Measurements from ENCODE around the gene ELAVL3.
"Not testable (repeated sequence)": the region's sequence is repeated elsewhere in the genome, so short reads cannot be mapped to it uniquely, and the experiment has no call there.

The ELAVL3 gene

DNA sequence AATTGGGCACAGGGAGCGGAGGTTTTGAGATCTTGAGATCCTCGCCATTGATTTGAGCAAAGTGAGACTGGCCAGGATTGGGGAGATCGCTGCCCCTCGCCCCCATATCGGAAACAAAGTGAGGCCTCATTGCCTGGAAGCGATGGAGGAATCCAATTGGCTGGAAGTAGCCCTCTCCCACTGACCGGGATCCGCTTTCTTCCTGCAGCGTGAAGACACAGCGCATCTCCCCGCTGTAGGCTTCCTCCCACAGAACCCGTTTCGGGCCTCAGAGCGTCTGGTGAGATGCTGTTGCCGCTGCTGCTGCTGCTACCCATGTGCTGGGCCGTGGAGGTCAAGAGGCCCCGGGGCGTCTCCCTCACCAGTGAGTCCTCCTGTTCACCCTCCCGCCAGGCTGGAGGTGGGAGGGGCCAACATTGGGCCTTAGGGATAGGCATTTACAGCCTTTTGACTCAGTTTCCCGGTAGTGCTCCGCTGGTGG is 45.0 kb downstream of the ELAVL3 start:
- DNase-seq (ENCODE audit: low read depth in 2 of 2), result no peak

GRCh38 chr19:11435057-11435832 is 45.6 kb downstream of the ELAVL3 start, which contains the start of the genes ODAD3 and PRKCSH:
Gene ODAD3, minus strand, starts transcription at chr19:11435121. Its CDS starts 105 bp downstream, at chr19:11435016.
Gene PRKCSH, plus strand, starts transcription at chr19:11435635. Its CDS starts 483 bp downstream, at chr19:11436118.
- peak; percentile 97 to 99 for DNase-seq (ENCODE audit: low read depth in 2 of 2)

DNA sequence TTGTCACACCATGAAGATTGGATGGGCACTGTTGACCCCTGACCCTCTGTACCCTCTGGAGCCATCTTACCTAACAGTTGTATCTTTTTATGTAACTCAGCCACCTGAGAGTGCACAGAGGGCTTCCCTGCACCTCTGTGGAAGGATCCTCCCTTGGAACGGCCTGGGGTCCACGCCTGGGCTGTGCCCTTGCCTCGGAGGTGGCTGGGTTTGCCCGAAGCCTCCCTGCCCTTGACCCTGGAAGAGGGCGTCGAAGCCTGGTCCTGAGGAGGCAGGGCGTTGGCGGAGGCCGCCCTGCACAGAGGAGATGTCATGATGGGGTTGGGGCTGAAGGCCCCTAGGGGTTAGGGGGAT is 46.2 kb downstream of the ELAVL3 start:
- no peak for DNase-seq (ENCODE audit: low read depth in 2 of 2)

DNA sequence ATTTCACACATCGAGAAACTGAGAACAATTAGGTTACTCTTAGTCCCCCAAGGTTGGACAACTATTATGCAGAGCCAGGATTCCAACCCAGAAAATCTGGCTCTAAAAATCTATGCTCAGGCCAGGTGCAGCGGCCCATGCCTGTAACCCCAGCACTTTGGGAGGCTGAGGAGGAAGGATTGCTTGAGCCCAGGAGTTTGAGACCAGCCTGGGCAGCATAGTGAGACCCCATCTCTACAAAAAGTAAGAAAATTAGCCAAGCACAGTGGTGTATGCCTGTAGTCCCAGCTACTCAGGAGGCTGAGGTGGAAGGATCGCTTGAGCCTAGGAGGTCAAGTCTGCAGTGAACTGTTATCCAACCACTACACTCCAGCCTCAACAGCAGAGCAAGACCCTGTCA is 47.3 kb downstream of the ELAVL3 start:
- not testable (repeated sequence) for DNase-seq (ENCODE audit: low read depth in 2 of 2)

- no peak for DNase-seq (ENCODE audit: low read depth in 2 of 2)
Measured at GRCh38 chr19:11426656-11427055, 54.2 kb downstream of the ELAVL3 start.

- DNase-seq (ENCODE audit: low read depth in 2 of 2), result no peak
Measured at GRCh38 chr19:11425719-11426457, 55.0 kb downstream of the ELAVL3 start.

- no peak for DNase-seq (ENCODE audit: low read depth in 2 of 2)
Measured at GRCh38 chr19:11423791-11424181, 57.1 kb downstream of the ELAVL3 start.

GRCh38 chr19:11423164-11423790 is 57.6 kb downstream of the ELAVL3 start:
- no peak for DNase-seq (ENCODE audit: low read depth in 2 of 2)

GRCh38 chr19:11422163-11423065 is 58.4 kb downstream of the ELAVL3 start:
- DNase-seq (ENCODE audit: low read depth in 2 of 2), result peak; percentile 58 to 62

- DNase-seq (ENCODE audit: low read depth in 2 of 2), result peak in 1 of 2 donors; percentile 54
Measured at GRCh38 chr19:11421371-11422098, 59.3 kb downstream of the ELAVL3 start.

GRCh38 chr19:11420429-11421370 is 60.1 kb downstream of the ELAVL3 start:
- DNase-seq (ENCODE audit: low read depth in 2 of 2), result no peak

DNA sequence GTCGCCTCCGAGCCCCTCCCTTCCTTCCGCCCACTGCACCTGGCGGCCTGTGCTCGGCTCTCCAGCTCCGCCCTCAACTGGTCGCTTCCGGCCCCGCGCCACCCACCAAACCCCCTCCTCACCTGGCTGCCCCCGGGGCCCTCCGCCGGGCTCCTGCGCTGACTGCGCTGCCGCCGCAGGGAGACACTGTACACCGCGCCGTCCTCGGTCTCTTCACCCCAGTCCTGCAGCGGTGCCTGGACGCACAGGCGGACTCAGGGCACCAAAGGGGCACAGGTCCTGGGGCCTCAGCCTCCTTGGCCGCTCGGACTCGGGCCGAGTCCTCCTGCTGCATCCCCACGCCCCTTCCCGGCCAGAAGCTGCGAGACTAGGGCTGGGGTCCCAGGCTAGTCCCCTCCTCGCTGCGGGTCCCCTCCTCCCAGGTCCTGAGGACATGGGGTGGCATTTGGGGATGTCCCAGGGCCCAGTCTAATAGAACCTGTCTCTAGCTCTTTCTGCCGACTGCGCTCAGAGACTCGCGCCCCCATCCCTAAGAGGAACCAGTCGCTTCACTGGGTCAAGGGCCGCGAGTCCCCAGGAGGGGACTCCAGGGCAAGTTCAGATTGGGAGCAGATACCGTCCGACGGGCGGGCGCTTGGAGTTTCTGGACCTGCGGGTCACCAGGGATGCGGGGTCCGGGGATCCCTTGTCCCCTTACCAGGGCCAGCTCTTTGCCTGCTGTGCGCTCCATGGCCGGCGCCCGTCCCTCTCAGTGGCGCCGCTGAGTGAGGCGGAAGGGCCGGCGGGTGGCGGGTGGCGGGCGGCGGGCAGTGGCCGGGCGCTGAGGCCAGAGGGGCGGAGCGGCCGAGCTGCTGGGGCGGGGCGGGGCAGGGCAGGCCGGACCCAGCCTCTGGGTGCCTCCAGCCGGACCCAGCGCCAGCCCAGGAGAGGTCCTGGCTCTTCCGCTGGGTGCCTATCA is 62.0 kb downstream of the ELAVL3 start, which contains the start of gene RGL3:
Gene RGL3, minus strand, starts transcription at position 766 of the 958 bp plus-strand sequence. Its CDS starts 36 bp downstream, at position 730.
- no peak for DNase-seq (ENCODE audit: low read depth in 2 of 2)

- DNase-seq (ENCODE audit: low read depth in 2 of 2), result no peak
Measured at GRCh38 chr19:11418094-11418548, 62.7 kb downstream of the ELAVL3 start.

DNA sequence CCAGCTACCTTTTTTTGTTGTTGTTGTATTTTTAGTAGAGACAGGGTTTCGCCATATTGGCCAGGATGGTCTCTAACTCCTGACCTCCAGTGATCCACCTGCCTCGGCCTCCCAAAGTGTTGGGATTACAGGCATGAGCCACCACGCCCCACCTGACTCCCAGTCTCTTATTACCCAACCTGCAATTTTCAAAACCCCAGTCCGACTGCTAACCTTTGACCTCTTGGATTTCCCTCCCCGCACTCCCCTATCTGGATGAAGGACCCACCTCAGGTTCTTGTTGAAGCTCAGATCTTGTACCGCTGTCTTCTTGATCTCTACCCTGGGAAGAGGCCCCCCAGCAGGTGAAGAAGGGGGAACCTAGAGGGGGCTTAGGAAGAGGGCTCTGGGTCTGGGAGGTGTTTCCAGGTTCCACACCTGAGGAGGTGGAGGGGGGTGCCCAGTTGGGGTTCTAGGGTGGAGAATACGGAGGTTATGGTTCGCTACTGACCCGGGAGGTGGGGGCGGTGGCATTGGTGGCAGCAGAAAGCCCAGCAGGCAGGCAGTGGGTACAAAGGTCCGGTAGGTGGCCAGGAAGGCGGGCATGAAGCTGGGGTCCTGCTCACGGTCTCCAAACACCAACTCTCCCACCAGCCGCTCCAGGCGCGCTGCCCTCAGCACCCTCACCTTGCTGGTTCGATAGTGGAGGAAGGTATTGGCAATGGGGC is 64.3 kb downstream of the ELAVL3 start:
- DNase-seq (ENCODE audit: low read depth in 2 of 2), result no peak

GRCh38 chr19:11414544-11414943 is 66.3 kb downstream of the ELAVL3 start:
- DNase-seq (ENCODE audit: low read depth in 2 of 2), result no peak

- no peak for DNase-seq (ENCODE audit: low read depth in 2 of 2)
Measured at GRCh38 chr19:11410682-11411081, 70.2 kb downstream of the ELAVL3 start.

GRCh38 chr19:11408591-11408990 is 72.3 kb downstream of the ELAVL3 start:
- DNase-seq (ENCODE audit: low read depth in 2 of 2), result no peak

Data from stimulated activated CD4-positive, alpha-beta T cell treated with anti-CD3 and anti-CD28 coated beads, Interleukin-4, amount 100 ng/mL, for 48 hours (primary cell).